GM18505 (cell line): ENCODE results near the gene TSHZ3.

Experiments used
- ATAC-seq: cut with Tn5 transposase; IDR thresholded peaks from one replicate; pipeline ENCODE4 v1.9.1; 2021; ENCODE audit not compliant: unreplicated experiment
- POLR2A ChIP-seq: IDR thresholded peaks from 4 replicates; pipeline ENCODE4 v1.6.1; 2011; ENCODE audit warnings: borderline replicate concordance; ENCODE audit not compliant: insufficient read depth, insufficient read length; ENCODE audit errors: extremely low read depth

TSHZ3 gene

GRCh38 chr19:31349160-31349881 is at the start of gene TSHZ3:
Gene TSHZ3, minus strand, starts transcription at chr19:31349436. Its CDS starts 217 bp downstream, at chr19:31349219.
- TF ChIP-seq POLR2A, result no peak
- no peak for ATAC-seq

- ATAC-seq, result no peak
- TF ChIP-seq POLR2A, result no peak
These were observed 48.1 kb upstream of the TSHZ3 start for GRCh38 chr19:31397308-31397707.

- TF ChIP-seq POLR2A, result no peak
- ATAC-seq, result no peak
These were observed 43.2 kb upstream of the TSHZ3 start for GRCh38 chr19:31392464-31392863.

GRCh38 chr19:31391518-31391917 is 42.3 kb upstream of the TSHZ3 start:
- no peak for TF ChIP-seq POLR2A

GRCh38 chr19:31390711-31391110 is 41.5 kb upstream of the TSHZ3 start:
- ATAC-seq, result no peak
- no peak for TF ChIP-seq POLR2A

More at GRCh38 chr19:31391518-31391917, 42.3 kb upstream of the TSHZ3 start:
- ATAC-seq, result no peak

DNA sequence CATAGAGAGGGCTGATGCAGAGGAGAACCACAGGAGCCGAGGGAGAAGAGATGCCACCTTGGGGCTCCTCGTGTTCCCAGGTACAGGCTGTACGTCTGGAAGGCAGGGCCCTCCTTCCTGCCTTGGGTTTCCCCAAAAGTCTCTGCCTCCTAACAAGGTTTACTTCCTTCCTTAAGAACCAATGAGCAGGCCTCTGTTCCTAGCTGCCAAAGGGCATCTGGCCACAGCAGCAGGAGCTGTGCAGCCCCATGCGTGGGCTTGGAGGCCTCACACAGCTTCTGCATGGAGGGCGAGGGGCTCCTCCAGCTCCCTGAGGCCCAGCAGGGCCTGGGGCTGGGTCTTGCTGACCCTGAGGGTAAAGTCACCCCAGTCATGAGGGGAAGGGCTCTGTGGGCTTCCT is 40.6 kb upstream of the TSHZ3 start:
- no peak for TF ChIP-seq POLR2A
- no peak for ATAC-seq

DNA sequence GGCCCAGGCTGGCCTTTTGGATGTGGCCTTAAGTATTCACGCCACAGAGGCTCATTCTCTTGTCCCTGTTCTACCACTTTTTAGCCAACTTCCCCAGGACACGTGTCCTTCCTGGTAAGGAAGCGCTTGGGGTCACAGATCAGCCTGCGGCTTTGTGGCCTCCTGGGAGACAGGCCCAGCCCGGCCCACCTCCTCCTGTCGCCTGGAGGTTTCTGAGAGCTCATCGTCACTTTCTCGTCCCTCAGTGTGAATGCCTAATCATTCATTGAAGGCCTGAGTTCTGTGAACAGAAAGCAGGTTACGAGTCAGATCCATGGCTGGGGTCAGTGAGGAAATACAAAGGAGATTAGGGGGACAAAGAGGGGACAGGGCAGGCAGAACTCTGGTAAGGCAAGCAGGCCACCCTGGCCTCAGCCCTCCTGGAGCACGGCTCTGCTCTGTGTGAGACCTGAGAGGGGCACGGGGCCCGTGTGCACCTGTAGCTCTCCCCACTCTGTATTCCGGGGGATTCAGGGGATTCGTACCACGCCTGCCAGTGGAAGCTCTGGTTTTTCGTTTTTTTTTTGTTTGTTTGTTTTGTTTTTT is 38.6 kb upstream of the TSHZ3 start:
- no peak for TF ChIP-seq POLR2A
- ATAC-seq, result no peak

DNA sequence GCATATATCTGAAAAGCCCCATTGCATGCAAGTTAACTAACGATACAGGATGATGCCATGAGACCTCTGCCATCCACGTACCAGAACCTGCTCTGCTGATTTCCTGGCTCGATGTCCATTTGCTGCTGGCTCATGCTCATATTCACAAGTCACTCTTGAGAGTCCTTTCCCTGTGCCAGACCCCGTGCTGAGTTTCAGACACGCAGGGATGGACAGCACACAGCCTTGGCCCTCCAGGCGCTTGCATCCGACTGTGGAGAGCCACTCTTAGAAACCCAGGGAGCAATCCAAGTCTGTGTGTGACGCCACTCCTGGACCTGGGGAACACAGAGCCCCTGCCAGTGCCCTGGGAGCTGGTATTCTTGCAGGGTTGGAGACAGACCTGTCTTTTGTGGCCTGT is 37.6 kb upstream of the TSHZ3 start:
- no peak for TF ChIP-seq POLR2A
- ATAC-seq, result no peak

GRCh38 chr19:31385744-31386143 is 36.5 kb upstream of the TSHZ3 start:
- TF ChIP-seq POLR2A, result no peak
- no peak for ATAC-seq

DNA sequence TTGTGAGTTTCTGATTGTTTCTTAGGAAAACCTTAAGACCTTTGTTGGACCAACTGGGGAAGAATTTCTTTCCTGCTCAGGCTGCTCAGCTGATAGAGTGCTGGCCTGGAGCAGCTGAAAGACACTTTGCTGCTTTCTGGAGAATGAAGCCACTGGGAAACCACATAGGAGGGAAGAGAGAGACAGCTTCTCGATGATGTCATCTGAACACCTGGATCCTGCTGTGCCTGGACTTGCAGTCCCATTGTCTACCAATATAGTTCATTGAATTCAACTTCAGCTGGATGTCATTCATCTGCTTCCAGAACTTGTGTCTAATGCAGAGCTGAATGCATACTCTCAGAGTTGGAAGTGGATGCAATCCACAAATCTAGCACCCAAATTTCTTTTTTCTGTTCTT is 34.3 kb upstream of the TSHZ3 start:
- ATAC-seq, result no peak
- TF ChIP-seq POLR2A, result no peak

GRCh38 chr19:31380854-31381253 is 31.6 kb upstream of the TSHZ3 start:
- ATAC-seq, result no peak
- TF ChIP-seq POLR2A, result no peak

GRCh38 chr19:31378404-31378803 is 29.2 kb upstream of the TSHZ3 start:
- ATAC-seq, result no peak
- no peak for TF ChIP-seq POLR2A

DNA sequence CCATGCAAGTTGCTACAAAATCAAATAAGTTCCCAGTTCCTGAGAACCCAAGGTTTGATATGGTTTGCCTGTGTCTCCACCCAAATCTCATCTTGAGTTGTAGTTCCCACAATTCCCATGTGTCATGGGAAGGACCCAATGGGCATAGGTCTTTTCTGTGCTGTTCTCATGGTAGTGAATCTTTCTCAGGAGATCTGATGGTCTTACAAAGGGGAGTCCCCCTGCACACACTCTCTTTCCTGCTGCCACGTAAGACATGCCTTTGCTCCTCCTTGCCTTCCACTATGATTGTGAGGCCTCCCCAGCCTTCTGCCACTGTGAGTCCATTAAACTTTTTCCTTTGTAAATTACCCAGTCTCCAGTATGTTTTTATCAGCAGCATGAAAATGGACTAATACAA is 28.5 kb upstream of the TSHZ3 start:
- no peak for TF ChIP-seq POLR2A

DNA sequence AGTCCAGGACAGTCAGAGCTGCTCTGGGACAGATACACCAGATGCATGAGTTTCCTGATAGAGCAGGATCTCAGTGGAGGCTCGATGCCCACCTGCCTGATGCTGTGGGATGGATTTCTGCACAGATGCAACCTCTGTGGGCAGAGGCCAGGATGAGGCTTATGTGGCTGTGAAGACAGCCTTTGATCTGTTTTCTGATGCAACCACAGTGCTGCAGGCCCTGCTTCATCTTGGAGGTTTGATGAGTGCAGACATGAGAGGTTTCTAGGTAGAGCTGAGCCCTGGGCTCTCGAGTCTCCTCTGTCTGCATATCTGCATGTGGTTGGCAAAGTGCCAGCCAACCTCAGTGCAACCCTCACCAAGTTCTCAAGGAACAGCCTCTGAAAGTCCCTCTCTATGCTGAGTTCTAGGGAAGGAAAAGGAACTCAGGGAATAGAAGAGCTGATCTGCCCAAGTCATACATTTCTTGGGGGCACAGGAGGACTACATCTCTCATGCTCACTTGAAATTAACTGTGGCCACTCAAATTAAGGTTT is 23.1 kb upstream of the TSHZ3 start:
- no peak for TF ChIP-seq POLR2A
- no peak for ATAC-seq

More for the DNA sequence above, 28.5 kb upstream of the TSHZ3 start:
- no peak for ATAC-seq
